HG02840 (cell line): ENCODE measurements around the gene CNOT6.
"Not testable (repeated sequence)": the region's sequence is repeated elsewhere in the genome, so short reads cannot be mapped to it uniquely, and the experiment has no call there.

Experiments used
- ATAC-seq: cut with Tn5 transposase; IDR thresholded peaks from one replicate; pipeline ENCODE4 v1.9.1; 2021; ENCODE audit warnings: mild to moderate bottlenecking, moderate library complexity, moderate number of reproducible peaks; ENCODE audit not compliant: unreplicated experiment, low FRiP score

The CNOT6 gene

DNA sequence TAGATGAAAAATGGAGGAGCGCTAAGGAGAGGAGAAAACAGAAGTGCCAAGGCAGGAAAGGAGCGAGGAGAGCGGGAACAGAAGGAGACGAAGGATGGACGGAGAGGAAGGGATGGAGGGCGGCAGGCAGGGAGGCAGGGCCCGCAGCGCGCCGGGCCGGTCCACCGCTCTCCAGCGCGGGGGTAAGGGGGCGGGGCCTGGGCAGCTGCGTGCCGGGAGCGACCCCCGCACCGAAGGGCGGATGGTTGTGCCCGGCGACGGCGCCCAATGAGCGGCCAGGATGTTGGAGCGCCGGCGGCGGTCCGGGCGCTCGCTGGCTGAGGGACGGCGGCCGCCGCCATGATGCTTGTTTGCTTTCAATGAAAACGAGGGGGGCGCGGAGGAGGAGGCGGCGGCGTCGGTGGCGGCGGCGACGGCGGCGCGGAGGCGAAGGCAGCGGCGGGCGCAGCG is at the start of gene CNOT6:
TSS of gene CNOT6 (plus strand) at position 320 of the 450 bp plus-strand sequence. CDS start 34,898 bp downstream, outside the sequence.
- ATAC-seq = peak; percentile 92

DNA sequence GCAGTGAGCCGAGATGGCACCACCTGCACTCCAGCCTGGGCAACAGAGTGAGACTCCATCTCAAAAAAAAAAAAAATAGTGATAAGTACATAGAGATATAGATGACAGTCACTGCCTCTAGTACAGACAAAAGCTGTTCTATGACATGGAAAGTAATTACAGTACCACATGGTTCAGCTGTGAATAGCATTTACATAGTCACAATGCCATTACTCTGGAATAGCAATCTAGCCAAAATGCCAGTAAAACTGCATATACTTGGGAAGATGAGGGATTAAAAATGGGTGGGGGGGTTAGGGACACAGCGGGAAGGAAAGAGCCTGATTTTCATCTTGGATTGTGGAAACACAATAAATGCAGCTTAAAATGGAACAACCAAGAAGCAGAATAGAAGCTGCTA is 39.4 kb upstream of the CNOT6 start:
- ATAC-seq = no peak

DNA sequence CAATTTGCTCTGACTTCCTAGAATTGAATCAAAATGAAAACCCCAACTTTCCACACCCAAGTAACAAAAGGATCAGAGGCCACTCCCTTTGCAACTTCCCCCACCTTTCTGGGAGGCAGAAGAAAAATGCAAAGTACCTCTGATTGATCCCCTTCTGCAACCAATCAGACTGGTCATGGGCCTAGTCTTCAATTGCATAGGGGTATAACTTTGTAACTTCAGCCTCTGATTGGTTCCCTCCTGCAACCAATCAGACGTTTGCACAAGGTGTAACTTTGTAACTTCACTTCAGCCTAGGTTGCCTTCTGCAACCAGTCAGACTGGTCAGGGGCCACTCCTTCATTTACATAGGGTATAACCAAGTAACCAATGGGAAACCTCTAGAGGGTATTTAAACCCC is 38.3 kb upstream of the CNOT6 start:
- ATAC-seq = no peak

DNA sequence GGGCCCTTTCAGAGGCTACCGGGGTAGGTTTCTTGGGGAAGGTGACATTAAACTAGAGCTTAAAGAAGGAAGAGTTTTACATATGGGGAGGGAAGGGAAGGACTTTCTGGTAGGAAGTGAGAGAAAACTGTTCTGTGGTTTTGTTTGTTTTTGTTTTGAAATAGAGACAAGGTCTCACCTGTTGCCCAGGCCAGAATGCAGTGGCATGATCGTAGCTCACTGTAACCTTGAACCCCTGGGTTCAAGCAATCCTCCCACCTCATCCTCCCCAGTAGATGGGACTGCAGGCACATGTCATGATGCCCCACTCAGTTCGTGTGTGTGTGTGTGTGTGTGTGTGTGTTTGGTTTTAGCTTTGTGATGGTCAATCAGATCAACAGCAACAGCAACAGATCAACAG is 37.4 kb upstream of the CNOT6 start:
- ATAC-seq = no peak

DNA sequence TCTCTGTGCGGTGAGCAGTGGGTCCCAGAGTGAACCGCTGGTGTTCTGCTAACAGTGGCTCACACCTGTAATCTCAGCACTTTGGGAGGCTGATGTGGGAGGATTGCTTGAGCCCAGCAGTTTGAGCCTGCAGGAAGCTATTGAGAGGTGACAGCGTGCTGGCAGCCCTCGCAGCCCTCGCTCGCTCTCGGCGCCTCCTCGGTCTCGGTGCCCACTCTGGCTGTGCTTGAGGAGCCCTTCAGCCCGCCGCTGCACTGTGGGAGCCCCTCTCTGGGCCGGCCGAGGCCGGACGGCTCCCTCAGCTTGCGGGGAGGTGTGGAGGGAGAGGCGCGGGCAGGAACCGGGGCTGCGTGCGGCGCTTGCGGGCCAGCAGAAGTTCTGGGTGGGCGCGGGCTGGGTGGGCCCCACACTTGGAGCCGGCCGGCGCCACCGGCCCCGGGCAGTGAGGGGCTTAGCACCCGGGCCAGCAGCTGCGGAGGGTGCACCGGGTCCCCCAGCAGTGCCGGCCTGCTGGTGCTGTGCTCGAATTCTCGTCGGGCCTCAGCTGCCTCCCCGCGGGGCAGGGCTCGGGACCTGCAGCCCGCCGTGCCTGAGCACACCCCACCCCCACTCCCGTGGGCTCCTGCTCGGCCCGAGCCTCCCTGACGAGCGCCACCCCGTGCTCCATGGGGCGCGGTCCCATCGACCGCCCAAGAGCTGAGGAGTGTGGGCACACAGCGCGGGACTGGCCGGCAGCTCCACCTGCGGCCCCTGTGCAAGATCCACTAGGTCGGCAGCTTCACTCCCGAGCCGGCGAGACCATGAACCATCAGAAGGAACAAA is 35.1 kb upstream of the CNOT6 start:
- not testable (repeated sequence) for ATAC-seq

DNA sequence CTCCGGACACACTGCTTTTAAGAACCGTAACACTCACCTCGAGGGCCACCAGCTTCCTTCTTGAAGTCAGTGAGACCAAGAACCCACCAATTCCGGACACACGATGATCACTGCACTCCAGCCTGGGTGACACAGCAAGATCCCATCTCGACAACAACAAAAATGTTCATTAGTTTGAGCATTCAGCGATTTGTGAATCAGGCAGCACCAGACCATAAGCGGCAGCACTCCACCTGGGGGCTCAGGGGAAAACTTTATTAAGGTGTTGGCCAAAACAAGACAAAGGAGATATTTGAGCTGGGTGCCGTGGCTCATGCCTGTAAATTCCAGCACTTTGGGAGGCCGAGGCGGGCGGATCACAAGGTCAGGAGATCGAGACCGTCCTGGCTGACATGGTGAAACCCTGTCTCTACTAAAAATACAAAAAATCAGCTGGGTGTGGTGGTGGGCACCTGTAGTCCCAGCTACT is 34.5 kb upstream of the CNOT6 start:
- ATAC-seq = not testable (repeated sequence)

DNA sequence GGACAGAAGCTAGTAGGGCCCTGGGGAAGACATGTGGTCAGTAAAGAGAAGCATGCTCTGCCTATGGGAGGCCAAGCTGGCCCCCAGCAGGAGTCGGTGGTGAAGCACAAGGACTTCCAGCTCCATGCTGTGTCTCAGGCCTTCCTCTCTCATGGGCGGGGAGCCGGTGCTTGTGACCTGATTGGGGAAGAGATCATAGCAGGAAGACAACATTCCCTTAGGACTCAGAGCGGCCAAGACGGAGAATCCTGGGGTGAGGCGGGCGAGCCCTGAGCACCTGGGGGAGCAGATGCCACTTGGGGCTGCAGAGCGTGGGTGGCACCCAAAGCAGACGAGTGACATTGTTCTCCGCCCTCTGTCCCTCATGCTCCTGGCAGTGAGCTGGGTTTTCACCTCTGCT is 33.3 kb upstream of the CNOT6 start:
- ATAC-seq = no peak

DNA sequence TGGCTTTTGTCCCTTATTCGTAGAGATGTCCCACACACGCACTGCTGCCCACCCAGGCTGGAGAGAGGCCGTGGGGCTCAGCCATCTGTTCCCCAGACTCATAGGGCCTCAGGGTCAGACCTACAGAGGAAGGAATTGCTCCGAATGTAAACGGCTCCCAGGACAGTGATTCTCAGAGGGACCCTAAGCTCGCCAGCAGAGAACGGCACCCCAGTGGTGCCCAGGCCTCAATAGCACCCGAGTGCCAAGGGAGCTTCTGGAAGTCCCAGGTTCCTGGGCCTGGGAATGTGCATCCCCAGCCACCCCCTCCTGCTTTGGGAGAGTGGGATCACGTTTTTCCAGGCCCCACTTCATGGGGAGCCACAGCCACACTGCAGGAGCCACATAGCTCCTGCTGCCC is 32.9 kb upstream of the CNOT6 start:
- ATAC-seq = no peak

DNA sequence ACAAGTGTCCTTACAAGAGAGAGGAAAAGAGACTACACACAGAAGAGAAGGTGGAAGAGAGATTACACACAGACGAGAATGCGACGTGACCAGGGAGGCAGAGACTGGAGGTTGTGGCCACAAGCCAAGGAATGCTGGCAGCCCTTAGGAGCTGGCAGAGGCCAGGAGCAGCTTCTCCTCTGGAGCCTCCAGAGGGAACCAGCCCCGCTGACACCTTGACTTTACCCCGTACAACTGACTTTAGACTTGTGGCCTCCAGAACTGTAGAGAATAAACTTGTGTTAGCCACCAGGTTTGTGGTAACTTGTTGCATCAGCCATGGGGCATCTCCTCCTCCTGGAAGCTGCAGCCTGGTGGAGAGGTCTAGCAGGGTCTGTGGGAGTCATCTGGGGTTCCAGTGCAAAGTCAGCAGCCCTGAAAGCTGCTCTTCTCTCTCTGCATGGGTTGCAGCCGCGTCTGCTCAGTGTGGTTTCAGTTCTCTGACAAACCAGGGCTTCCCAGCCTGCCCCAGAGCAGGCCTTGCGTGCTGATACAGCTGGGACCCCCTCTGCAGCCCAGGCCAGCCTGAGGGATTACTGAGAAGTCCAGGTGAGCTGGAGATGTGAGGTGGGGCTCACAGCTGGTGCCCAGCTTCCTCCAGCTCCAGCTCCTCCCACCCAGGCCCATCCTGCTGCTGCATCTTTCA is 30.8 kb upstream of the CNOT6 start:
- no peak for ATAC-seq

DNA sequence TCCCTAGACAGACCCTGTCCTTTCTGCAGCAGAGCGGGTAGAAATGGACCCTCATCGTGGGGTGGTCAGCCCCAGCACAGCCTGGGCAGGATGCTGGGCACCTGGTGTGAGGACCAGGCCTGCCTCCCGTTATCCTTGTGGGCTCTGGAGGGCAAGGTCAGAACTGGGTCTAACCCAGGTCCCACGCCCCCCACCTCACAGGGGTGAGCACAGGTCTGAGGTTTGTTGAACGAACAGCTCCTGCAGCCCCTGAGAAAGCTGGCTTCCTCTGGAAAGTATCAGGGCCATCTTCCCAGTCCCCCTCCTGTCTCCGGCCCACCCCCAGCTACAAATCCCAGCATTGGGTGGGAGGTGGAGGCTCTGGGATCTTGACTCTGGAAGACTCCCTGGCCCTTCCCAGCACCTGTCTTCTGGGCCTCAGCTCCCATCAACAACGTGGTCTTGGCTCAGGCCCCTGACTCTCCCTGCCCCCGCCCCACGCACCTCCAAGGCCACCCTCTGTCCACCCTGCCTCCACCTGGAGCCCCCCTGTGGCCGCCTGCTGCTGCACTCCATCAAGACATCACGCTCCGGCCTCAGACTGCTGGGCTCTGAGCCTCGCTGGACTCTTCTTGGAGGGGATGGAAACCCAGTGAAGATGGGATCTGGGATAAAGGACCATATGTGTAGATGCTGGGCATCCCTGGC is 30.1 kb upstream of the CNOT6 start:
- no peak for ATAC-seq

DNA sequence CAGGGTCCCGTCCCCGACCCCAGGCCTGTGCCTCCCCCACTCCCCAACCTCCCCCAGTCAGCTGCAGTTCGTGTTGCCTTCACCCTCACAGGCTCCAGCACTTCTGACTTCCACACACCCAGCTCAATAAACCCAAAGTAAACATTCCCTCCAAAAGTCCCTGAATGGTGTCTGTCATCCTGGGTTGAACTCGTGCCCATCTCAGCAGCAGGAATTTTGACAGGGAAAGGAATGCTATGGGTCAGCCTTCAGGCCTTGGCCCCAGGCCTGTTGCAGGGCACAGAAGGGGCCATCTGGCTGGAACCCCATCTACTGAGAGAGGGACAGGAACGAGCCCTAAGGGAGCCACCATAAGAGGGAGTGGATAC is 29.6 kb upstream of the CNOT6 start:
- no peak for ATAC-seq

DNA sequence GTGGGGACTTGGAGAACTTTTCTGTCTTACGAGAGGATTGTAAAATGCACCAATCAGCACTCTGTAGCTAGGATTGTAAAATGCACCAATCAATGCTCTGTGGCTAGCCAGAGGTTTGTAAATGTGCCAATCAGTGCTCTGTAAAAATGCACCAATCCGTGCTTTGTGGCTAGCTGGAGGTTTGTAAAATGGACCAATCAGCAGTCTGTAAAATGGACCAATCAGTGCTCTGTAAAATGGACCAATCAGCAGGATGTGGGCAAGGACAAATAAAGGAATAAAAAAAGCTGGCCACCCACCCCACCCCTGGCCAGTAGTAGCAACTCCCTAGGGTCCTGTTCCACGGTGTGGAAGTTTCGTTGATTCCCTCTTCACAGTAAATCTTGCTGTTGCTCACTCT is 29.1 kb upstream of the CNOT6 start:
- ATAC-seq = not testable (repeated sequence)

DNA sequence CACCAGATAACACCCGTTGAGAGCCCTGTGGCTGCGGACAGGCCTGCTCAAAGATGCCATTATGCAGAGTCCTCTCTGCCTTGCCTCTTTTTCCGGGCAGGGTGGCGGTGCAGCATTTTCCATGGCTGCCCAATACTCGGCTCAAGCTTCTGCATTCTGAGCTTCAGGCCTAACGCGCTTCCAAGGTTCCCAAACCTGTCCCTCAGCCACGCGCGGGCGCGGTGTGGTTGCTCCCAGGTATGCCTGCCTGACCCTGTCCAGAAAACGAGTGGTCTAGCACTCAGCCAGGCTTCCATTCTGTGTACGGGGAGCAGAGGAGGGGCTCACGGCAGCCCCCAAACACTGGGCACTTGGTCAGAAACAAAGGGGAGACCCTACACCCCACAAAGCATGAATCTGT is 27.9 kb upstream of the CNOT6 start:
- ATAC-seq = no peak

DNA sequence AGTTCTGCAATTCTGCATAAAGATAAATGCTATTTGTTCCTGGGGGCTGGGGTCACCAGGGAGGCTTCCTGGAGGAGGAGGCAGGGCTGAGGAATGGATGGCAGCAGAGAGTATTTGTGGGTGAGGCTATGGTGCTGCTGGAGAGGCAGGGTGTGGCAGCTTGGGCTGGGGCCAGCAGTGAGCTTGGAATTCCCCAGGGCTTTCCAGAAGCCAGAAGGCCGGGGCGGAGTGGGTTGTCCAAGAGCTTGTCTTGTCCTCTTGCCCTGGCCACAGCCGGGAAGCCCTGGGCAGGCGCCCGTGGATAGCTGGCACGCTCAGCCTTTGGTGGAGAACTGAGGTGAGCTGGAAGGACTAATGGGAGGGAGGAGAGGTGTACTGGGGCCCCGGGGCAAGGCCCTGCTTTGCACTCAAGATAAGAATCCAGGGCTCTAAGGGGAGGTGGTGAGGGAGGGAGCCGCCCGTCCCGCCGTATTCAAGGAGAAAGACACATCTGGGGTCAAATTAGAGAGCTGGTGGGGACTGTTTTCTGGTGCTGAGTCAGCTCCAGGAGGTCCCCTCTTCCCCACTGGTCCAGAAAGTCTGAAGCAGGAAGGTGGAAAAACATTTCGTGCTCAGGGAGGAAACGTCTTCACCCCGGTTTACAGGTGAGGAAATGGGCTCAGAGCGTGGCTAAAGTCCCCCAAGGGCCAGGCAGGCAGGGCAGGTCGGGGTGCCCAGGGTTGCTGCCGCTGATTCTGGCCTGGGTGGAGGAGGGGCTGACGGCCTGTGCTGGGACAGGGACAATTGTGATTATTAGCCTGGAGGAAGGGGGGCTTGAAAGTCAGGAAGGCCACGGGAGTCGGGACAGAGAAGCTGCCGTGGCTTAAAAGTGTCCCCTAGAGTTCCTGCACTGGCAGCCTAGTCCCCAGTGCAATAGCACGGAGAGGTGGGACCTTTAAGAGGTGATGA is 26.9 kb upstream of the CNOT6 start:
- no peak for ATAC-seq

DNA sequence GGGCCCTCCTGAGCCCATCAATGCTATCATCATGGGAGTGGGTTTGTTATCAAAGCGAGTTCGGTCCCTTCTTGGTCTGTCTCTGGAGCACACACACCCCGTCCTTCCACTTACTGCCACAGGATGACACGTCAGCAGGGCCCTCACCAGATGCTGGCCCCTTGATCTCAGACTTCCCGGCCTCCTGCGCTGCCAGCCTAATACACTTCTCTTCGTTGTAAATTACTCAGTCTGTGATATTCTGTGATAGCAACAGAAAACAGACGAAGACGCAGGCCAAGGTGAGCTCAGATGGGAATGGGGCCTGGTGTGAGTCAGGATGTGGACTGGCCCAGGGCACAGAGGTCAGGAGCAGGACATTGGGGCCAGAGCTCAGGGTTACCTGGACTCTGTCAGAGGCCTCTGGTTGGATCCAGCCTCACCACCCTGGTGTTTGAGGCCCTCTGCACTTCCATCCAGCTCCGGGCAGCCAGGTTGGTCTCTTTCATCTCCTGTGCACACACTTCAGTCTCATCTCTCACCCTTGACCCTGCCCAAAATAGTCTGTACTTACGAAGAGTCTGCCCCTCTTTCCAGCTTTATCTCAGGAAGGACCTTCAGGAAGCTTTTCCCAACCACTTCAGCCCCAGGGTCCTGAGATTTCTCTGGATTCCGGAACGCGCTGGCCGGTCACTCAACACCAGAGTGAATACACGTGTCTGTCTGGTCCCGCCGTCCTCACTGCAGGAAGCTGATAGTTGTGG is 26.0 kb upstream of the CNOT6 start:
- ATAC-seq = no peak

DNA sequence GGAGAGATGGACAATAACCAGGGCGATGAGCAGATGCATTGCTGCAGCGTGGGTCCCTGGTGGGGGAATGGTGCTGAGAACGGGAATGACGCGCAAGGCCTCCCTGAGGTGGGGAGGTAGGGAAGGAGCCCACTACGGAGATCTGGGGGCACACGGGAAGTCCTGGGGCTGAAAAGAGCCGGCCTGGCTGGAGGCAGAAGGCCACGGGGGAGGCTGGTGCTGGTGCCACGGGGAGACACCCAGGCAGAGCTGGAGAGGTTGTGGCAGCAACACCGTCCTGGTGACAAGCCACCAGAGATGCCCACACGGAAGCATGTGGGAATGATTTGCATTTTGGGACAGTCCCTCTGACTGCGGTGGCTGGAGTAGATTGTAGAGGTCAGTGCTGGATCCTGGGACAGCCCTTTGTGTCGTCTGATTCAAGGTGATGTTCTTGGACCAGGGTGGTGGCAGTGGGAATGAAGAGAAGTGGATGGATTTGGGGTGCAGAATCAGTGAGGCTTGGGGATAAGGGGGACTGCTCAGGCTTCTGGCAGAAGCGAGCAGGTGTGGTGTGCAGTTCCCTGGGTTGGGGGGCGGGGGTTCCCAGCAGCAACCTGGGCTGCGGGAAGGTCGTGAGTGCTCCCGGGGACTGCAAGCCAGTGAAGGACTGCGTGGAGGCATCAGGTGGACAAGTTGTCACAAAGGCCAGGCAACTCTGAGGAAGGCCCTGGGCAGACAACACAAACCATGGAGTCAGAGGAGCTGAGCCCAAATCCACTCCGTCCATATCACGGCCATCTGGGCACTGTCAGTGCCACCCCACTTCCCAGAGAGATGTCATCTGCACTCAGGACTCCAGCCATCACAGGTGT is 25.2 kb upstream of the CNOT6 start:
- no peak for ATAC-seq

DNA sequence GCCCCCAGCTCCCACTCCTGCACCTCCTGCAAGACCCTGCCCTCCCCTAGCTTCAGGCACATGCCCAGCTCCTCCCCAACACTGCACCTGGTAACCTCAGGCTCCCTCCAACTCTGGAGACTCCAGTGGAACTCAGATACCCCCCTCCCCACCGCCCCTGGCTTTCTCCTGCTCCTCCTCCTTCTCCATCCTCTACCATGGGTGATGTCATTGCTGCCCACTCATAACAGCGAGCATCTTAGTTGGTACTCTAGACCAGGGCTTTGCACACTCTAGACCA is 24.7 kb upstream of the CNOT6 start:
- no peak for ATAC-seq

DNA sequence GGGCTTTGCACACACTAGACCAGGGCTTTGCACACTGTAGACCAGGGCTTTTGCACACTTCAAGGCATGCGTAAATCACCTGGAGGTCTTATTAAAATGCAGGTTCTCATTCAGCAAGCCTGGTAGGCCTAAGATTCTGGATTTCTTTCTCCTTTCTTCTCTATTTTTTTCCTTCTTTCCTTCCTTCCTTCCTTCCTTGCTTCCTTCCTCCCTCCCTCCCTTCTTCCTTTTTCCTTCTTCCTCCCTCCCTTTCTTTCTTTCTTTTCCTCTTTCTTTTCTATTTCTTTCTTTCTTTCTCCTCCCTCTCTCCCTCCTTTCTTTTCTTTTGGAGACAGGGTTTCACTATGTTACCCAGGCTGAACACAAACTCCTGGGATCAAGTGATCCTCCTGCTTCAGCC is 24.3 kb upstream of the CNOT6 start:
- no peak for ATAC-seq

DNA sequence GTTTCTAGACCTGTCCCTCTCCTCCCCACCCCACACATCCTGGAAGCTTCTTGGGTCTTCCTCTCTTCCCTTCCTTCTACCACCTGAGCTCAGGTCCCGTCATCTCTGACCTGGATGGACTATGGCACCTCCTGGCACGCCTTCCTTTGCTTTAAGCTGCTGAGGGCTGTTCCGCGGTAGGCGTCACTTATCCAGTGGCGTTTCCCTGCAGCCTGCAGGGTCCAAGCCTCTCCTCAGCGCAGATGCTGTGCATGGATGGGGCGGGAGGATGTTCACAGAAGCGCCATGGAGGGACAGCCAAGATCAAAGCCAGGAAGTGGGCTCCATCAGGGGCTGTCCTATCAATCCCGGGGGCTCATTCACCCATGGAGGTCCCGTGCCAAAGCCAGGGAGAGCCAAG is 23.8 kb upstream of the CNOT6 start:
- ATAC-seq = no peak
